H9 (cell line): ENCODE results near the gene AKAP12. TPM values are rescaled to one million over a fixed set of nuclear protein-coding genes. Genes with fewer than 3 reads are reported as not detected.

ENCODE experiments used
- DNase-seq: peaks from one replicate; pipeline ENCODE4 v3.0.0-alpha.2; 2017
- H2AFZ ChIP-seq: one replicate; pipeline ENCODE4 v1.6.1; 2013; ENCODE audit warnings: mild to moderate bottlenecking, low read length, control low read depth, moderate library complexity
- H2AK5ac ChIP-seq: 2 replicates; pipeline ENCODE4 v1.6.1; 2013; ENCODE audit warnings: low read length, control low read depth, mixed read lengths; ENCODE audit not compliant: insufficient read length
- H2BK120ac ChIP-seq: one replicate; pipeline ENCODE4 v1.6.1; 2013; ENCODE audit warnings: low read depth, mild to moderate bottlenecking, low read length, control low read depth, inconsistent platforms; ENCODE audit not compliant: poor library complexity, severe bottlenecking
- H2BK12ac ChIP-seq: 2 replicates; pipeline ENCODE4 v1.6.1; 2013; ENCODE audit warnings: low read length, control low read depth, mixed read lengths, low read depth; ENCODE audit not compliant: insufficient read length
- H2BK15ac ChIP-seq: 2 replicates; pipeline ENCODE4 v1.6.1; 2013; ENCODE audit warnings: low read depth, low read length, control low read depth
- H2BK20ac ChIP-seq: one replicate; pipeline ENCODE4 v1.6.1; 2013; ENCODE audit warnings: low read depth, mild to moderate bottlenecking, low read length, control low read depth, inconsistent platforms; ENCODE audit not compliant: poor library complexity, severe bottlenecking
- H2BK5ac ChIP-seq: 2 replicates; pipeline ENCODE4 v1.6.1; 2013; ENCODE audit warnings: low read length, control low read depth, mixed read lengths; ENCODE audit not compliant: insufficient read length
- H3K14ac ChIP-seq: 2 replicates; pipeline ENCODE4 v1.6.1; 2013; ENCODE audit warnings: low read length, control low read depth; ENCODE audit not compliant: insufficient read depth
- H3K18ac ChIP-seq: 2 replicates; pipeline ENCODE4 v1.6.1; 2013; ENCODE audit warnings: low read depth, mild to moderate bottlenecking, mixed read lengths, low read length, control low read depth; ENCODE audit not compliant: insufficient read length
- H3K23ac ChIP-seq: 2 replicates; pipeline ENCODE4 v1.6.1; 2013; ENCODE audit warnings: low read length, control low read depth, mixed read lengths, low read depth; ENCODE audit not compliant: insufficient read length
- H3K23me2 ChIP-seq: 2 replicates; pipeline ENCODE4 v1.6.1; 2013; ENCODE audit warnings: low read depth, mild to moderate bottlenecking, mixed read lengths, low read length, control low read depth; ENCODE audit not compliant: insufficient read length, poor library complexity, severe bottlenecking
- H3K27ac ChIP-seq: 2 replicates; pipeline ENCODE4 v1.5.1; 2013; ENCODE audit warnings: low read length, control low read depth, mixed read lengths, low read depth; ENCODE audit not compliant: insufficient read length
- H3K27me3 ChIP-seq: 2 replicates; pipeline ENCODE4 v1.6.1; 2013; ENCODE audit warnings: low read length, control low read depth, inconsistent platforms; ENCODE audit not compliant: insufficient read depth
- H3K4ac ChIP-seq: 2 replicates; pipeline ENCODE4 v1.6.1; 2013; ENCODE audit warnings: low read depth, mild to moderate bottlenecking, control low read depth, inconsistent platforms, low read length, moderate library complexity
- H3K4me1 ChIP-seq: 2 replicates; pipeline ENCODE4 v1.6.1; 2013; ENCODE audit warnings: low read length, control low read depth, inconsistent platforms; ENCODE audit not compliant: insufficient read depth
- H3K4me2 ChIP-seq: 2 replicates; pipeline ENCODE4 v1.6.1; 2013; ENCODE audit warnings: low read length, control low read depth, mixed read lengths; ENCODE audit not compliant: insufficient read length, insufficient read depth
- H3K56ac ChIP-seq: 2 replicates; pipeline ENCODE4 v1.6.1; 2013; ENCODE audit warnings: low read depth, mild to moderate bottlenecking, mixed read lengths, low read length, control low read depth; ENCODE audit not compliant: insufficient read length
- H3K79me1 ChIP-seq: 2 replicates; pipeline ENCODE4 v1.6.1; 2013; ENCODE audit warnings: low read depth, mild to moderate bottlenecking, moderate library complexity, low read length, control low read depth, inconsistent platforms; ENCODE audit not compliant: insufficient read depth, poor library complexity, severe bottlenecking
- H3K79me2 ChIP-seq: 2 replicates; pipeline ENCODE4 v1.6.1; 2013; ENCODE audit warnings: low read length, control low read depth, inconsistent platforms; ENCODE audit not compliant: insufficient read depth
- H3K9ac ChIP-seq: 2 replicates; pipeline ENCODE4 v1.6.1; 2013; ENCODE audit warnings: low read length, control low read depth, mixed read lengths; ENCODE audit not compliant: insufficient read length; ENCODE audit errors: extremely low read depth
- H3K9me3 ChIP-seq: one replicate; pipeline ENCODE4 v1.6.1; 2013; ENCODE audit warnings: low read depth, low read length, inconsistent platforms; ENCODE audit not compliant: control insufficient read depth
- H3T11ph ChIP-seq: one replicate; pipeline ENCODE4 v1.6.1; 2013; ENCODE audit warnings: mild to moderate bottlenecking, low read length, control low read depth, inconsistent platforms
- H4K20me1 ChIP-seq: one replicate; pipeline ENCODE4 v1.6.1; 2013; ENCODE audit not compliant: control insufficient read depth, insufficient read length, insufficient read depth
- H4K5ac ChIP-seq: 2 replicates; pipeline ENCODE4 v1.6.1; 2013; ENCODE audit warnings: low read depth, mild to moderate bottlenecking, mixed read lengths, low read length, control low read depth; ENCODE audit not compliant: insufficient read length
- H4K8ac ChIP-seq: replicated peaks from 2 replicates; pipeline ENCODE4 v1.6.1; 2013; ENCODE audit warnings: low read length, control low read depth, mixed read lengths, low read depth; ENCODE audit not compliant: insufficient read length
- H4K91ac ChIP-seq: 2 replicates; pipeline ENCODE4 v1.6.1; 2013; ENCODE audit warnings: low read depth, mild to moderate bottlenecking, moderate library complexity, mixed read lengths, low read length, control low read depth; ENCODE audit not compliant: insufficient read length
- H3K27ac Mint-ChIP-seq, 3 experiments: 2 replicates in 2 of 3; 3 replicates in 1 of 3; pipeline ENCODE4 v1.8.0; 2020 to 2021; ENCODE audit warnings: mixed read lengths in 3 of 3, mild to moderate bottlenecking in 1 of 3, moderate library complexity in 1 of 3
- H3K27me3 Mint-ChIP-seq: 2 replicates; pipeline ENCODE4 v1.8.0; 2021; ENCODE audit warnings: low read depth, mild to moderate bottlenecking, moderate library complexity, mixed read lengths
- H3K36me3 Mint-ChIP-seq, 3 experiments: 2 replicates in 2 of 3; 3 replicates in 1 of 3; pipeline ENCODE4 v1.8.0; 2020 to 2021; ENCODE audit warnings: low read depth in 3 of 3, mixed read lengths in 3 of 3; ENCODE audit not compliant: insufficient read depth in 1 of 3
- H3K4me1 Mint-ChIP-seq, 2 experiments: 2 replicates each; pipeline ENCODE4 v1.8.0; 2020; ENCODE audit warnings: mixed read lengths in 2 of 2
- H3K4me3 Mint-ChIP-seq, 2 experiments: 2 replicates in 1 of 2; 3 replicates in 1 of 2; pipeline ENCODE4 v1.8.0; 2020 to 2021; ENCODE audit warnings: mild to moderate bottlenecking in 2 of 2, mixed read lengths in 2 of 2, moderate library complexity in 1 of 2
- H3K9me3 Mint-ChIP-seq, 2 experiments: 2 replicates in 1 of 2; 3 replicates in 1 of 2; pipeline ENCODE4 v1.8.0; 2020; ENCODE audit warnings: mild to moderate bottlenecking in 2 of 2, mixed read lengths in 2 of 2, moderate library complexity in 1 of 2
- CTCF ChIP-seq: fragments of 200-600 bp; sonication (generic); conservative IDR thresholded peaks from 3 replicates; pipeline ENCODE4 v1.8.0; 2021; ENCODE audit warnings: antibody characterized with exemption, mild to moderate bottlenecking
- WGBS: extraction: QIAGEN DNeasy Blood & Tissue Kit; methylation state at CpG from one replicate; pipeline ENCODE4 v1.1.7; 2013; ENCODE audit warnings: missing lambda C conversion rate, low lambda C conversion rate, mixed read lengths; ENCODE audit not compliant: insufficient read length; ENCODE audit errors: extremely low coverage; 5-methylcytosine and 5-hydroxymethylcytosine counted together
- total RNA-seq: library from RNA; stranded (reverse); gene quantifications from 2 replicates; pipeline ENCODE4 v1.2.1, GENCODE V29; 2021

The AKAP12 gene
- total RNA-seq, 1 experiment from 2014 or later = 52.3 TPM

DNA sequence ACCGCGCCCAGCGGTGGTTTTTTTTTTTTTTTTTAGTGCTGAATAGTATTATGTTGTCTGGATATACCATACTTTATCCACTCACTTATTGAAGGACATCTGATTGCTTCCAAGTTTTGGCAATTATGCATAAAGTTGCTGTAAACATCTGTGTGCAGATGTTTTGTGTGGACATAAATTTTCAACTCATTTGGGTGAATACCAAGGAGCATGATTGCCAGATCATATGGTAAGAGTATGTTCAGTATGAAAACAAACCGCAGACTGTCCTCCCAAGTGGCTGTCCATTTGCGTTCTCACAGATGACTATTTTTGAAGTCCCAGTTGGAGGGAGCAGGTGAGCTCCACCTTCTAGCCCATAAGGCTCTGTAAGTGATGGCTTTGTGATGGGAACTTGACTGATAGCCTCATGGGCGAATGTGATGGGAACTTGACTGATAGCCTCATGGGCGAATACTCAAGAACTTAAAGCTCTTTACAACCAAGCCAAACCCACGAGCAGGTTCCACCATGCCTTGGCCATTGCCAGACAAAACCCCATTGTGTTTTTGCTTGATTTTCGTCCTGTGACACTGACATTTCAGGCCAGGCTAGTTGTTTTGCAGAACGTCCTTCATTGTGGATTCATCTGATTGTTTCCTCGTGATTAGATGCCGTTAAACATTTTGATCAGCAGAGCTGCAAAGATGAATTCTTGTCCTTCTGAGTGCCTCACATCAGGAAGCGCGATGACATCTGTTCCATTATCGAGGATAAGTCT is 100.6 kb downstream of the AKAP12 start:
- no peak overlapping the region for H3K4me2 ChIP-seq
- H3K79me1 ChIP-seq = no peaks in the 10 kb centered on the region
- no peak overlapping the region for H2BK20ac ChIP-seq
- H2BK15ac ChIP-seq = no peak overlapping the region
- no peak overlapping the region for H4K91ac ChIP-seq
- H3T11ph ChIP-seq = no peak overlapping the region
- H2BK5ac ChIP-seq = no peak overlapping the region
- no peaks in the 10 kb centered on the region for H4K20me1 ChIP-seq
- H3K14ac ChIP-seq = no peak overlapping the region
- no peak overlapping the region for H2AK5ac ChIP-seq
- H3K27me3 Mint-ChIP-seq = no peaks in the 10 kb centered on the region
- no peak overlapping the region for H3K4ac ChIP-seq
- H3K27ac Mint-ChIP-seq = no peak overlapping the region; a peak in 1 of 7 replicates
- H3K23me2 ChIP-seq = no peaks in the 10 kb centered on the region
- no peaks in the 10 kb centered on the region for H3K79me2 ChIP-seq
- no peaks in the 10 kb centered on the region for H3K4me1 ChIP-seq
- H3K27ac ChIP-seq = no peak overlapping the region
- WGBS = no CpG with 5 or more reads among the region's 15 CpGs
- TF ChIP-seq CTCF = no peak
- H3K36me3 Mint-ChIP-seq = peaks cover 0 to 7% (median 0%) of the 10 kb centered on the region in 3 experiments; a peak in 4 of 7 replicates
- DNase-seq = no peak
- no peak overlapping the region for H3K56ac ChIP-seq
- no peak overlapping the region for H3K4me3 Mint-ChIP-seq
- 0 out of 4 replicates have a peak, but pooled peaks cover 0 to 4% of the 10 kb centered on the region in 2 experiments for H3K4me1 Mint-ChIP-seq
- no peak overlapping the region for H3K23ac ChIP-seq
- no peak overlapping the region for H2BK12ac ChIP-seq
- no peak overlapping the region for H2AFZ ChIP-seq
- H3K18ac ChIP-seq = no peak overlapping the region
- no peak overlapping the region for H2BK120ac ChIP-seq
- H3K9me3 Mint-ChIP-seq = no peaks in the 10 kb centered on the region; a peak in 1 of 5 replicates
- H3K9me3 ChIP-seq = no peaks in the 10 kb centered on the region
- no peak overlapping the region for H4K5ac ChIP-seq
- no peak overlapping the region for H4K8ac ChIP-seq
- H3K27me3 ChIP-seq = no peaks in the 10 kb centered on the region
- no peak overlapping the region for H3K9ac ChIP-seq
